ENCODE measurements around the gene CACNA1C.

The CACNA1C gene

DNA sequence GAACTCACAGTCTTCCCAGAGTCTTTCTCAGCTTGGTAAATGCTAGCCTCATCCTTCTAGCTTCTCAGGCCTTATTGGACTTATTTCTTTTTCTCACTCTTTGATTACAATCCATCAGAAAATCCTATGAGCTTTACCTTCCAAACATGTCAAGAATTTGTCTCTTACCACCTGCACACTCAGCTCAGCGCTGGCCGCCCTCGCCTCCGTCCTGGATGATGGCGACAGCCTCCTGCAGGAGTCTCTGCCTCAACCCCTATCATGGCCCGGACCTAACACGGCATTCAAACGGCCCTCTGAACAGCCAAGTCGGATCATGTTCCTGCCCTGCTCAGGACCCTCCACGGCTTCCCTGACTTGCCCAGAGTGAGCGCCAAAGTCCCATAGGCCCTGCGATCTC is 408.9 kb downstream of the CACNA1C start:
- TF ChIP-seq, protein P1, sequence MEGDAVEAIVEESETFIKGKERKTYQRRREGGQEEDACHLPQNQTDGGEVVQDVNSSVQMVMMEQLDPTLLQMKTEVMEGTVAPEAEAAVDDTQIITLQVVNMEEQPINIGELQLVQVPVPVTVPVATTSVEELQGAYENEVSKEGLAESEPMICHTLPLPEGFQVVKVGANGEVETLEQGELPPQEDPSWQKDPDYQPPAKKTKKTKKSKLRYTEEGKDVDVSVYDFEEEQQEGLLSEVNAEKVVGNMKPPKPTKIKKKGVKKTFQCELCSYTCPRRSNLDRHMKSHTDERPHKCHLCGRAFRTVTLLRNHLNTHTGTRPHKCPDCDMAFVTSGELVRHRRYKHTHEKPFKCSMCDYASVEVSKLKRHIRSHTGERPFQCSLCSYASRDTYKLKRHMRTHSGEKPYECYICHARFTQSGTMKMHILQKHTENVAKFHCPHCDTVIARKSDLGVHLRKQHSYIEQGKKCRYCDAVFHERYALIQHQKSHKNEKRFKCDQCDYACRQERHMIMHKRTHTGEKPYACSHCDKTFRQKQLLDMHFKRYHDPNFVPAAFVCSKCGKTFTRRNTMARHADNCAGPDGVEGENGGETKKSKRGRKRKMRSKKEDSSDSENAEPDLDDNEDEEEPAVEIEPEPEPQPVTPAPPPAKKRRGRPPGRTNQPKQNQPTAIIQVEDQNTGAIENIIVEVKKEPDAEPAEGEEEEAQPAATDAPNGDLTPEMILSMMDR (IDR thresholded peaks at IDR 0.05; ENCODE audit: insufficient read depth, missing control alignments): no peak
- DNase-seq (ENCODE audit: insufficient read length, low spot score) (no peak), FAIRE-seq (no peak)

DNA sequence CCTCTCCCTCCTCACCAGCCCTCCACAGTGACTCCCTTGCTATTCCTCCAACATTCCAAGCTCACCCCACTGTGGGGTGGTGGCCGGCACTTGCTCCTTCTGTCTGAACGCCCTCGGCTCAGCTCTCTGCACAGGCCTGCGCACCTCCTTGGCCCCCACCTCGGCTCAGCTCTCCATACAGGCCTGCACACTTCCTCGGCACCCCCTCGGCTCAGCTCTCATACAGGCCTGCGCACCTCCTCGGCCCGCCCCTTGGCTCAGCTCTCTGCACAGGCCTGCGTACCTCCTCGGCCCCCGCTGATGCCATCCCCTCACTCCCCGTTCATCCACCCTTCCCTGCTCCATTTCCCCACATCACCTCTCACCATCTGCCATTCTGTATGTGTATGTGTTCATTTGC is 409.3 kb downstream of the CACNA1C start:
- DNase-seq (ENCODE audit: insufficient read length, low spot score): no peak
- TF ChIP-seq, protein P1 (IDR thresholded peaks at IDR 0.05; ENCODE audit: insufficient read depth, missing control alignments): no peak
- no peak for FAIRE-seq

DNA sequence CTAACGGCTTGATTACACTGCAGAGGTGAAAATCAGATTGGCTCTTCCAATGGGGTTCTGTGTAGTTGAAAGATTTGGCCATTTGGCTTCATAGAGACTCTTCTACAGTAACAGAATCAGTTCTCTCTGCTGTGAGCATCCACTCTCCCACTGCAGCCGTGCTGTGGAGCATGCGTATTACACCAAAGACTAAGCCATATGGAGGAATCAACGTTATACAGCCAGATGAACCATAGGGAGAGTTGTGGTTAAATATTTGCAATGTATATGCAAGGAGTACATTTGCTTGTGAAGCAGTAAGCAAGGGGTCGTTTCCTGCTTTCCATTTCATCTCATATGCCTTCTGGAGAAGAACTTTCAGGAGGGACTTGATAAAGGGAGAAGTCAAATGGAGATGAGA is 410.9 kb downstream of the CACNA1C start:
- TF ChIP-seq, protein P1 (IDR thresholded peaks at IDR 0.05; ENCODE audit: insufficient read depth, missing control alignments): no peak
- FAIRE-seq: no peak
- no peak for DNase-seq (ENCODE audit: insufficient read length, low spot score)

DNA sequence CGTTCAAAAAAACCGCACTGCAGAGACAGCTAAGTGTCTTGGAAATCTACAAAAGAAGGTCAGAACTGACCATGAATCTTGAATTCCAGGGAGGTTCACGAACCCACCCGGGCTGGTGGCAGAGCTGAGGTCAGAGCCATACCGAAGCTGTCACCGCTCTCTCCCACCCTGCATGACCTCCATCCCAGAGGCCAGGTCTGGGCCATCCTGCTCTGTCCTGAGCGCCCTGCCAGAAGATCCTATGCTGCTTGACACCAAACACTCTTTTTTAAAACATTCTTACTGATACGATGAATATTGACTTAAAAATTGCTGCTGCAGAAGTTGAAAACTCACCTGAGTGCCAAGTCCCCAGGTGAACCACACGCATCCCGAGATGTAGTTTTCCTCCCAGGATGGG is 412.9 kb downstream of the CACNA1C start:
- TF ChIP-seq, protein P1 (IDR thresholded peaks at IDR 0.05; ENCODE audit: insufficient read depth, missing control alignments): no peak
- no peak for FAIRE-seq

DNA sequence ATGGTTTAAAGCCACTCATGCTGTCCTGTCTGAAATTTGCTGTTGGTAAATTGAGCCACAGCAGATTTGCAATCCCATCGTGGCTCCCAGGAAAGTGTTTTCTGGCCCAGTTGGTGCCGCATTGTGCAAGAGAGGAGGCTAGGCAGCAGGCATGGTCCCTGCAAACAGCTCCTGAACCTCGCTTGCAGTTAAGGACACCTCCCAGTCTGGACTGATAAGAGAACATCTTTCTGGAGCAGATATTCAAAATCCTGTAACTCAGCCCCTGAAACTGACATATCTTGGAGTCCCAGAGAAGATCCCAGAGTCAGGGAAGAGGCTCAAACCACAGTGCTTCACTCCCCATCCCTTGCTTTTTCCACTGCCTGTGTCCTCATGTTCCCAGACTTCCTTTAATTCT is 413.4 kb downstream of the CACNA1C start:
- TF ChIP-seq, protein P1 (IDR thresholded peaks at IDR 0.05; ENCODE audit: insufficient read depth, missing control alignments): no peak
- FAIRE-seq (no peak), DNase-seq (ENCODE audit: insufficient read length, low spot score) (no peak)

More for the DNA sequence above, 412.9 kb downstream of the CACNA1C start:
- no peak for DNase-seq (ENCODE audit: insufficient read length, low spot score)

DNA sequence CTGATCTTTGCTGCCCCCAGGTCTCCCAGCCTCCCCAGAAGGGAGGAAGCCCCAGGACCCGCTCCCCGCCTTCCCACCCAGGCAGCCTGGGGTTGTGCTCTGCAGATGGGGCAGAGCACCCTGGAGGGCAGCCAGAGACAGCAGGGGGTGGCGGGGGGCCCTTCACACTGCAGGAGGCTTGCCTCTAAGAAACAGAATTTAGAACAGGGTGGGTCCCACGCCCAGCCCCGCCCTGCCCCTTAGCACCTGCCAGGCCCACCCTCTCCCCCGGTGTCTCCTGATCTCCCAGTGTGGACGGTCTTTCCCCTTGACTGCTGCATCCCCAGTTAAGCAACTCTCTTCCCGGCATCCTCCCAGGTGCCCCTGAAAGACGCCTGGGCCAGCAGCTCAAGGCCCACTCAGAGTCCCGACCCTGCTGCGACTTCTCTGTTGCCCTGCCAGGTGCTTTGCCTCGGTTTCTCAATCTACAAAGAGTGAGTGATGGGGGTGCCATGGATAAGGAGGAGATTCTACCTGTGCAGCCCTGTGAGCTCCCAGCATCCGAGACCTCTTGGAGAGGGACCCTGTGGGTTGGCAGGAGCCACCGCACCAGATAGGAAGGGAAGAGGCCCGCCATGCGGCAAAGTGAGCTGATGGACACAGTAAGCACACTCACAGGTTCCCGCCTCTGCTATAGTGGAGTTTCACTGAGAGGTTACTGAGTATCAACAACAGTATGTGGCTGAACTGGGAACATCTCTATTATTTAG is 414.8 kb downstream of the CACNA1C start:
- FAIRE-seq: no peak

DNA sequence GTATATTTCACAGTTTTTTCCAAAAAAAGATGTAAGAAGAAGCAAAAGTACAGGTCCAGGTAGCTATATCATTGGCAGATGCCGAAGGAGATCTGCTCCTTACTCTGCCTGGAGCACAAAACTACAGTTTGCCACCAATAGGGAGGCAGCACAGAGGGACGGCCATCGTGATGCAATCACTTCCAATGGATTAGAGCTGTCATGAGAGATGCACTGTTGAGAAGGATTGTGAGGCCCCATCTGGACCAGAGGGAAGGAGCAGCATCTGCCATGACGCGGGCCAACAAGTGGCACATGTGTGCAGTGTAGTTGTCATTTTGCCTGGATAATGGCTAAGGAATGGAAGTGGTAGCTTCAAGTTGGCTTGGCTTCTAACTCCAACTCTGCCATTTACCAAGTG is 423.2 kb downstream of the CACNA1C start:
- peak; percentile 65 for DNase-seq (ENCODE audit: insufficient read length, low spot score)
- TF ChIP-seq, protein P1 (IDR thresholded peaks at IDR 0.05; ENCODE audit: insufficient read depth, missing control alignments): no peak
- FAIRE-seq: peak; percentile 95

More for the DNA sequence above, 414.8 kb downstream of the CACNA1C start:
- TF ChIP-seq, protein P1 (IDR thresholded peaks at IDR 0.05; ENCODE audit: insufficient read depth, missing control alignments): no peak
- DNase-seq (ENCODE audit: insufficient read length, low spot score): no peak

Data from D721Med (cell line).